A549 (cell line): ENCODE results near the gene CYP27B1. TPM values are rescaled to one million over a fixed set of nuclear protein-coding genes. Genes with fewer than 3 reads are reported as not detected.

Experiments used
- ATAC-seq, 2 experiments: fragments of 200-7000 bp in 1 of 2; fragments of >200 bp in 1 of 2; cut with Nextera tagmentation in 1 of 2; cut with Tn5 transposase in 1 of 2; 3 replicates each; pipeline versions ENCODE4 v1.8.0 to v1.9.1; 2018 to 2020; ENCODE audit warnings: mild to moderate bottlenecking in 1 of 2, moderate library complexity in 1 of 2
- CTCF ChIA-PET: fragments of 300-600 bp; sonication (Branson Sonifier 250); formaldehyde crosslinking; extraction: SDS; loops from one replicate; lab custom pipeline; 2021; ENCODE audit warnings: antibody characterized with exemption, inconsistent platforms; lab: Yijun Ruan, JAX
- POLR2A ChIA-PET: fragments of 350-600 bp; formaldehyde crosslinking; extraction: SDS; loops from one replicate; lab custom pipeline; 2021; ENCODE audit warnings: antibody characterized with exemption, inconsistent platforms; lab: Yijun Ruan, JAX
- DNase-seq, 2 experiments: peaks; one replicate each; pipeline versions ENCODE4 v3.0.0 to v3.0.0-alpha.2; 2011 to 2016; ENCODE audit warnings: low read depth in 1 of 2, low spot score in 1 of 2
- FAIRE-seq: peaks from 2 replicates; lab custom pipeline; 2011; peaks lifted over from hg19 to GRCh38; lab: Jason Lieb, UNC
- H3K27ac ChIP-seq, 2 experiments: fragments of >200 bp; sonication (Bioruptor Twin); formaldehyde crosslinking; 3 replicates each; pipeline ENCODE4 v1.5.1; 2016 to 2017
- H3K4me1 ChIP-seq: fragments of >200 bp; sonication (Bioruptor Twin); formaldehyde crosslinking; 3 replicates; pipeline ENCODE4 v1.6.1; 2016
- H3K4me2 ChIP-seq: fragments of >200 bp; sonication (Bioruptor Twin); formaldehyde crosslinking; 3 replicates; pipeline ENCODE4 v1.6.1; 2016
- H3K4me3 ChIP-seq: fragments of >200 bp; sonication (Bioruptor Twin); formaldehyde crosslinking; 3 replicates; pipeline ENCODE4 v1.5.1; 2016
- H3K9me3 ChIP-seq: fragments of >200 bp; sonication (Bioruptor Twin); formaldehyde crosslinking; 3 replicates; pipeline ENCODE4 v1.6.1; 2016
- BHLHE40 ChIP-seq: IDR thresholded peaks from 2 replicates; pipeline ENCODE4 v1.6.1; 2012; ENCODE audit warnings: low read depth, low read length, inconsistent platforms
- FOXS1 ChIP-seq: fragments of 250-450 bp; sonication (Bioruptor Pico); IDR thresholded peaks from 2 replicates; pipeline ENCODE4 v1.5.0; 2020; ENCODE audit warnings: mild to moderate bottlenecking, moderate library complexity
- GATA3 ChIP-seq: IDR thresholded peaks from 2 replicates; pipeline ENCODE4 v1.6.1; 2012; ENCODE audit warnings: borderline replicate concordance
- JUN ChIP-seq, 2 experiments: fragments of >200 bp; sonication (Bioruptor Twin); formaldehyde crosslinking; IDR thresholded peaks; 2 replicates in 1 of 2; 3 replicates in 1 of 2; pipeline ENCODE4 v1.6.1; 2016 to 2017
- JUNB ChIP-seq: fragments of >200 bp; sonication (Bioruptor Twin); formaldehyde crosslinking; IDR thresholded peaks from 2 replicates; pipeline ENCODE4 v1.6.1; 2016
- NR3C1 ChIP-seq: fragments of >200 bp; sonication (Bioruptor Twin); formaldehyde crosslinking; IDR thresholded peaks from 3 replicates; pipeline ENCODE4 v1.6.1; 2017
- POLR2AphosphoS2 ChIP-seq: conservative IDR thresholded peaks from 2 replicates; pipeline ENCODE4 v1.6.1; 2012; ENCODE audit warnings: low read length, improper control_type of control experiment, inconsistent platforms
- RAD21 ChIP-seq, 2 experiments: fragments of >200 bp in 1 of 2; sonication (Bioruptor Twin) in 1 of 2; formaldehyde crosslinking in 1 of 2; IDR thresholded peaks in 1 of 2; conservative IDR thresholded peaks in 1 of 2; 2 replicates in 1 of 2; 3 replicates in 1 of 2; pipeline ENCODE4 v1.6.1; 2012 to 2018; ENCODE audit warnings: inconsistent platforms in 1 of 2
- RCOR1 ChIP-seq: fragments of 150-350 bp; IDR thresholded peaks from 2 replicates; pipeline ENCODE4 v1.6.1; 2014; ENCODE audit warnings: antibody characterized with exemption, low read length, low read depth
- RFX5 ChIP-seq: fragments of 450-650 bp; IDR thresholded peaks from 2 replicates; pipeline ENCODE4 v1.7.1; 2014; ENCODE audit warnings: antibody characterized with exemption, mild to moderate bottlenecking, moderate library complexity
- TFCP2L1 ChIP-seq: fragments of 250-450 bp; sonication (Bioruptor Pico); IDR thresholded peaks from 2 replicates; pipeline ENCODE4 v1.5.0; 2021; ENCODE audit warnings: mild to moderate bottlenecking
- ZC3H11A ChIP-seq: fragments of 450-650 bp; IDR thresholded peaks from 2 replicates; pipeline ENCODE4 v1.6.1; 2014; ENCODE audit warnings: antibody characterized with exemption, mild to moderate bottlenecking
- ZNF302 ChIP-seq: fragments of 250-450 bp; sonication (Bioruptor Pico); IDR thresholded peaks from 2 replicates; pipeline ENCODE4 v1.9.0; 2021; ENCODE audit warnings: inconsistent platforms, mild to moderate bottlenecking, moderate library complexity
- WGBS: methylation state at CpG from one replicate; pipeline ENCODE4 v1.1.6; 2017; ENCODE audit errors: missing lambda C conversion rate; 5-methylcytosine and 5-hydroxymethylcytosine counted together
- polyA minus RNA-seq: library from RNA; depleted of rRNA, polyadenylated mRNA; stranded (reverse); fragments of >200 nt; gene quantifications from 2 replicates; pipeline ENCODE4 v1.2.3, GENCODE V29; 2011; rRNA and poly(A)+ RNA removed
- polyA plus RNA-seq, 4 experiments: library from polyadenylated mRNA; depleted of rRNA in 3 of 4; stranded (reverse); fragments of >200 nt; fragmentation: RNase III in 1 of 4; extraction: RNeasy Plus Mini Kit Qiagen cat#74134 plus additional on column Dnase treatment in 1 of 4; gene quantifications; 2 replicates in 3 of 4; 3 replicates in 1 of 4; pipeline ENCODE4 v1.2.3, GENCODE V29; 2011 to 2017
- TF ChIP-seq, protein P1 (sequence below): IDR thresholded peaks from 2 replicates; pipeline ENCODE4 v1.6.1; 2012
- TF ChIP-seq, protein P2 (sequence below): IDR thresholded peaks from 2 replicates; pipeline ENCODE4 v1.6.1; 2012; ENCODE audit warnings: low read depth, borderline replicate concordance
- TF ChIP-seq, protein P3 (sequence below): fragments of >200 bp; sonication (Bioruptor Twin); formaldehyde crosslinking; IDR thresholded peaks from 2 replicates; pipeline ENCODE4 v1.6.1; 2016

The CYP27B1 gene, protein sequence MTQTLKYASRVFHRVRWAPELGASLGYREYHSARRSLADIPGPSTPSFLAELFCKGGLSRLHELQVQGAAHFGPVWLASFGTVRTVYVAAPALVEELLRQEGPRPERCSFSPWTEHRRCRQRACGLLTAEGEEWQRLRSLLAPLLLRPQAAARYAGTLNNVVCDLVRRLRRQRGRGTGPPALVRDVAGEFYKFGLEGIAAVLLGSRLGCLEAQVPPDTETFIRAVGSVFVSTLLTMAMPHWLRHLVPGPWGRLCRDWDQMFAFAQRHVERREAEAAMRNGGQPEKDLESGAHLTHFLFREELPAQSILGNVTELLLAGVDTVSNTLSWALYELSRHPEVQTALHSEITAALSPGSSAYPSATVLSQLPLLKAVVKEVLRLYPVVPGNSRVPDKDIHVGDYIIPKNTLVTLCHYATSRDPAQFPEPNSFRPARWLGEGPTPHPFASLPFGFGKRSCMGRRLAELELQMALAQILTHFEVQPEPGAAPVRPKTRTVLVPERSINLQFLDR
- polyA plus RNA-seq (2011; rRNA removed) (1.8 and 1.9 TPM in 2 replicates), polyA plus RNA-seq (2017; fragmentation: RNase III; extraction: RNeasy Plus Mini Kit Qiagen cat#74134 plus additional on column Dnase treatment) (1.9 to 2.9 TPM (median 2.3 TPM) in 3 replicates), polyA minus RNA-seq (1.5 and 2.0 TPM in 2 replicates)
- polyA plus RNA-seq (2012; cell fraction: cytosol; rRNA removed) = 2.6 and 3.0 TPM in 2 replicates
- 22.0 and 26.2 TPM in 2 replicates for polyA plus RNA-seq (2012; cell fraction: nucleus; rRNA removed)

DNA sequence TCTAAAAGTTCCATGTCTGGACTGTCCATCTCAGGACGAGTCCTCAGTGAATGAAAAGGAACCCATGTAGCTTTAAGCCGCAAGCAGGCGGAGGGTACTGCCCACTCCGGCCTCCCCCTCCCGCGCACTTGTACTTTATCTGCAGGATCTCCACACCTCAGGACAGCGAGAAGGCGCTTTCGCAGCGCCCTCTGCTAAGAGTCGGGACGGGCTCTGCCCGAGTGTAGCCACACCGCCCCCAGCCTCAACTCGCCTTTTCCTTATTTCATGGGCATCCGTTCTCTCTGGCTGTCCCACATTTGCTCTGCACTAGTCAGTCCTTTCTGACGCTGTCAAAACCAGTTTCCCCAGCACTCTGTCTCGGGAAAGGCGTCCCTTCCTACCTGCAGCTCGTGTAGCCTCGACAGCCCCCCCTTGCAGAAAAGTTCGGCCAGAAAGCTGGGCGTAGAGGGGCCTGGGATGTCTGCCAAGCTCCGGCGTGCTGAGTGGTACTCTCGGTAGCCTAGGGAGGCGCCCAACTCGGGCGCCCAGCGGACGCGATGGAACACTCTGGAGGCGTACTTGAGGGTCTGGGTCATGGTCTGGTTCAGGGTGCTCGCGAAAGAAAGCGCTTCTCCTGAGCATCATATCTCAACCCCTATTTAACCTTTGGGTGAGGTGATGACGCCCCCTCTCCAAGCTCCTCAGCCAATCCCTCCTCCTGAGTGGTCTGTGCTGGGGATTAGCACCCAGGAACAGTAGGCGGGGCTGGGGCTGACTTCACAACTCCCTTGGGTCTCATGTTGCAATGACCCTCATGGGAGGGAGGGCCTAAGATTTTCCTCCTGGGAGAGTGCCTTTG, at the start of gene CYP27B1:
CYP27B1 (minus strand) TSS at position 615 of the 841 bp plus-strand sequence; CDS start at position 578, 37 bp downstream.
- Histone ChIP-seq H3K9me3 (no peaks in the 10 kb centered on the region), H3K4me3 (peak within 1 kb of the TSS; percentile 52), H3K4me2 (peak within 1 kb of the TSS; percentile 98), H3K27ac (peak within 1 kb of the TSS in 1 of 2 experiments; percentile 88; a peak in 3 of 6 replicates), H3K4me1 (peaks cover 32% of the 10 kb centered on the region)
- DNase-seq (peak in 1 of 2 experiments; percentile 54), FAIRE-seq (no peak), ATAC-seq (peak; percentile 23 to 45)
- peak in 1 of 2 experiments; percentile 8; a peak in 1 of 5 replicates for TF ChIP-seq JUN (IDR thresholded peaks at IDR 0.05)
- TF ChIP-seq, protein P1, sequence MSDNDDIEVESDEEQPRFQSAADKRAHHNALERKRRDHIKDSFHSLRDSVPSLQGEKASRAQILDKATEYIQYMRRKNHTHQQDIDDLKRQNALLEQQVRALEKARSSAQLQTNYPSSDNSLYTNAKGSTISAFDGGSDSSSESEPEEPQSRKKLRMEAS = 0 out of 2 replicates have a peak, but pooled peaks have one; percentile 16
- peak; percentile 59 for TF ChIP-seq GATA3
- TF ChIP-seq TFCP2L1 (CRISPR knock-in tag) = 0 out of 2 replicates have a peak, but pooled peaks have one; percentile 18
- TF ChIP-seq BHLHE40 = no peak
- ChIA-PET POLR2A (interaction anchor here (1.1 to 2.2 kb wide), 3 partner anchors 10 to 31 kb away, joined by 3 to 7 read pairs (median 3); partner anchors contain the start of gene TSPAN31), CTCF (interaction anchor here (0.9 to 8.0 kb wide), 16 partner anchors 8 to 183 kb away, joined by 3 to 117 read pairs (median 4); partner anchors contain the start of genes CDK4, MARCHF9 and TSFM)
- WGBS = 34% methylated on average over 38 of the region's 38 CpGs

DNA sequence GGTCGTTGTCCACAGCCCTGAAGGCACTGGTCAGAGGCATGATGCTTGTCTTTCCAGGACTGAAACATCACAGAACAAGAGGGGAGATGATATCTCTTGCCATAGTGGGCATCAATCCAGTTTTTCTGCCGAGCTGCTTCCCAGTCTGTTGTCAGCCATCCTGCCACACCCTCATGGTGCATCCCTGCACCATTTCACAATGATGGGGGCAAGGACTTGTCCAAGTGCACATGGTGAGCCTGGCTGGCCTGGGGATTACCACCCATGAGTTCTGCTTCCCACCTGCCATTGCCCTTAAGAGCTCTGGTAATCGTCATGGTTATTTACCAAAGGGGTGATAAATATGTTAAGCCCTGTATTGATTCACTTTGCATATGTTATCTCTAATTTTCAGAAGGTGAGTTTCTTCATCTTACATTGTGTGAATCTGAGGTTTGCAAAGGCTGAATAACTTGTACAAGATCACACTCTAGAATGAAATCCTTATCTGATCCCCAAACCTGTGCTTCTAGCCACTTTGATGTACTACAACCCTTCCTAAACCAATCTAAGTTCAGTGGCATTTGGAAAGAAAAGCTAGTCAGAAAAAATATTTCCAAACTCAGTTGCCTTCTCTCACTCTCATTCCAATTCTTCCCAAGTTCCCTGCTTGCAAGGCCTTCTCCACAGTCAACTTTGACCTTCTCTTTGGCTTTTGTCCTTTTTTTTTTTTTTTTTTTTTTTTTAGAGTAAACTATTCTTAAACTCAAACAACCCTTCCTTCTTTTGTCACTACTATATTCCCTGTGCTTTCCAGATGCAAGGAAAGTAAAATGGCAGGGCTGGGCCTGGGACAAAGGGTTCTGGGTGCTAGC, 49.4 kb upstream of the CYP27B1 start:
- ChIA-PET CTCF (interaction anchor here (0.6 to 6.6 kb wide), 9 partner anchors 11 to 275 kb away, joined by 3 to 40 read pairs (median 8); no protein-coding TSS in a partner anchor), POLR2A (no interaction called here)
- H3K4me1 ChIP-seq = no peaks in the 10 kb centered on the region

DNA sequence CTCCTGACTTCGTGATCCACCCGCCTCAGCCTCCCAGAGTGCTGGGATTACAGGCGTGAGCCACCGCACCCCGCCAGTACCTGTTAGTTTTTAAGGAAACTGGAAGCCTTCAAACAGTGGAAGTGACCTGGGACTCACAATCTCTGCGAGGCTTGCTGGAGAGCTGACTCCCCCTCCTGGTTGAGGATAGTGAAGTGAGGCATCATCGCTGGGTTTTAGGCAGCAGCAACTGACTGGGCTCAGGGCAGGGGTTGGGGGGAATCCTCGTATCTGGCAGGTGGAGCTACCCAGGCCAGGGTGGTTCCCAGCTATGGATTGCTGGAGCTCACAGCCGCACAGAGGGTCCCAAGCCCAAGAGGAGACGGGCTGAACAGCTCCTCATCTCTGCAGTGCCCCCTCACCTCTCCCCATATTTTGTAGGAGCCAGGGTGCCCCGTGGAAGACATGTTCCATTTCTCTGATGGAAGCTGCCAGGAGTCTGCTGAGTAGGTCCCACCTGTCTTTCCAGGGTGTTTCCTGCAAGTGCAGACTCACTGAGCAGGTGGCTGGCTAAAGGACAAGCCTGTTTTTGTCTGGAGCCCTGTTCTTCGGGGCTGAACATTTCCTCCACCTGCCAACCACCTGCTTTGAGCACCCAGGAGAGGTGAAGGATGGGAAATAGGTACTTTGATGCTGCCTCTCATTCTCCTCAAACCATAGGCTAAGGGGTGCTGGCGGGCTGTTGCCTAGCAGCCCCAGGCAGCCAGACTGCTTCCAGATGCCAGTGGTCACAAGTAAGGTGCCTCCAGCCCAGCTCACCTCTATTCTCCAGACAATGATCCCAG, 48.5 kb upstream of the CYP27B1 start:
- ChIA-PET CTCF (interaction anchor here (0.5 to 6.6 kb wide), 6 partner anchors 13 to 95 kb away, joined by 3 to 40 read pairs (median 6); no protein-coding TSS in a partner anchor), POLR2A (no interaction called here)

More for the DNA sequence above, 49.4 kb upstream of the CYP27B1 start:
- DNase-seq (no peak), FAIRE-seq (no peak), ATAC-seq (no peak)
- 37% methylated on average over 3 of the region's 3 CpGs for WGBS
- Histone ChIP-seq H3K9me3 (no peaks in the 10 kb centered on the region), H3K27ac (no peak overlapping the region), H3K4me3 (no peak overlapping the region), H3K4me2 (no peak overlapping the region)
- TF ChIP-seq JUNB = no peak
- no peak for TF ChIP-seq NR3C1
- TF ChIP-seq FOXS1 (CRISPR knock-in tag) = no peak
- TF ChIP-seq, protein P2, sequence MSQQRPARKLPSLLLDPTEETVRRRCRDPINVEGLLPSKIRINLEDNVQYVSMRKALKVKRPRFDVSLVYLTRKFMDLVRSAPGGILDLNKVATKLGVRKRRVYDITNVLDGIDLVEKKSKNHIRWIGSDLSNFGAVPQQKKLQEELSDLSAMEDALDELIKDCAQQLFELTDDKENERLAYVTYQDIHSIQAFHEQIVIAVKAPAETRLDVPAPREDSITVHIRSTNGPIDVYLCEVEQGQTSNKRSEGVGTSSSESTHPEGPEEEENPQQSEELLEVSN = no peak
- no peak for TF ChIP-seq RCOR1
- TF ChIP-seq RAD21 (conservative IDR thresholded peaks at IDR 0.05 in 1 of 2, IDR thresholded peaks at IDR 0.05 in 1 of 2) = no peak
- TF ChIP-seq, protein P3, sequence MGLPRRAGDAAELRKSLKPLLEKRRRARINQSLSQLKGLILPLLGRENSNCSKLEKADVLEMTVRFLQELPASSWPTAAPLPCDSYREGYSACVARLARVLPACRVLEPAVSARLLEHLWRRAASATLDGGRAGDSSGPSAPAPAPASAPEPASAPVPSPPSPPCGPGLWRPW = no peak
- no peak for TF ChIP-seq POLR2AphosphoS2
- no peak for TF ChIP-seq JUN (IDR thresholded peaks at IDR 0.05)
- TF ChIP-seq ZC3H11A = no peak
- no peak for TF ChIP-seq ZNF302 (CRISPR knock-in tag)

More for the DNA sequence above, 48.5 kb upstream of the CYP27B1 start:
- TF ChIP-seq RFX5 (no peak), RAD21 (conservative IDR thresholded peaks at IDR 0.05 in 1 of 2, IDR thresholded peaks at IDR 0.05 in 1 of 2) (0 out of 5 replicates have a peak, but pooled peaks of 1 of the 2 experiments have one; percentile 15)
- ATAC-seq (peak; percentile 6 to 54; a peak in 5 of 6 replicates), FAIRE-seq (no peak), DNase-seq (peak in 1 of 2 experiments; percentile 24)
- H3K9me3 ChIP-seq = no peaks in the 10 kb centered on the region
- H3K4me2 ChIP-seq = no peak overlapping the region
- WGBS = 80% methylated on average over 12 of the region's 13 CpGs
- no peak overlapping the region for H3K4me3 ChIP-seq
- H3K27ac ChIP-seq = no peak overlapping the region
- H3K4me1 ChIP-seq = peaks cover 7% of the 10 kb centered on the region
